Fibroblast of skin of right biceps (primary cell): ENCODE results near the gene RPL31.

Experiments
- DNase-seq: peaks from one replicate; pipeline ENCODE4 v3.0.0-alpha.2; 2013

Gene RPL31

DNA sequence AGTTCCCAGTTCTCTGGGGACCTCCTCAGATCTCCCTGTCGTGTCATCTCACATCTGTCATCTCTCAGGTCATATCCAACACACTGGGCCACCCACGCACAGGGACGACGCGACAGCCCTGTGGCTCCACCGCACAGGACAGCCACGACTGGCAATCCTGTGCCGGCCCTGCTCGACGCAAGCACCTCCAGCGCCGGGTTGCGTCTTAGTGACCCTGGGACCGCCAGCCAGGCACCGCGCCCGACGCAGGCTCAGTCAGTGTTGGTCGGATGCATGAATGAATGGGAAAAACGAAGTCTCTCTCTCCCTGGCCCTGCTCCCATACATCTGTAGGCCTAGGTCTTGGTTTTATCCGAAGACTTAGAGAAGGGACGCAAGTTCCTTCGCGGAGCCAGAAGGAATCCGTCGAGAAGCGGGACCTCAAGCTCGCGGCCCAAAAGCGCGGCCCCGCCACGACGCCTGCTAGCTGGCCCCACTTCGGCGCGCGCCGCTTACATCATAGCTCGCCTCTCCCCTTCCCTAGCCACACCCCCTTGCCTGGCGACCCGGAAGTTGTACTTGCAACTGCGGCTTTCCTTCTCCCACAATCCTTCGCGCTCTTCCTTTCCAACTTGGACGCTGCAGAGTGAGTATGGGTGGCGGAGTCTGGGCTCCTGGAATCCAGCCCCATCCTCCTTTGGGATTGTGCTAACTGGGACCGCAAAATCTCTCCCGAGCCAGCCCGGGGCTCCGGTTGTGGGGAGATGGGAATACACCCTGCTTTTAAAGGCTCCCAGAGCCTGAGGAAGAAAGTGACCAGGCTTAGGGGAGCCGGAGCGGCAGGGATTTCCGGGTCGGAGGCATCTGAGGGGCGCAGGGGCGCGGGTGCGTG lies at the start of gene RPL31:
Gene RPL31, plus strand, starts transcription at position 599 of the 871 bp plus-strand sequence. CDS start 413 bp downstream, outside the sequence.
- DNase-seq, result peak; percentile 98

DNA sequence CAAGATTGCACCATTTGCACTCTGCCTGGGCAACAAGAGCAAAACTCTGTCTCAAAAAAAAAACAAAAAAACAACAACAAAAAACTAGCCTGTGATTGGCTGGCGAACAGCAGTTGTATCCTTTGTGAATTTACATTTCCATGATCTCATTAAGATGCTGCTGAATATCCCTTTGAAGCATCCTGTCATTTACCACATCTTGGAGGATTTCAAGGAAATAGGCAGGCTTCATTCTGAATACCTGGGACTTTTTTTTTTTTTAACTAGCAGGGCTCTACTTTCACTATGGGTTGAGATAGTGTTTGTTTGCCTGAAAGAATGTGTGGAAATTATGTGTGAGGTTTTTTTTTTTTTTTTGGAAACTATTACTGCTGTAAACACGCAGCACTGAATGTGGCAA lies 49.6 kb upstream of the RPL31 start:
- no peak for DNase-seq

DNA sequence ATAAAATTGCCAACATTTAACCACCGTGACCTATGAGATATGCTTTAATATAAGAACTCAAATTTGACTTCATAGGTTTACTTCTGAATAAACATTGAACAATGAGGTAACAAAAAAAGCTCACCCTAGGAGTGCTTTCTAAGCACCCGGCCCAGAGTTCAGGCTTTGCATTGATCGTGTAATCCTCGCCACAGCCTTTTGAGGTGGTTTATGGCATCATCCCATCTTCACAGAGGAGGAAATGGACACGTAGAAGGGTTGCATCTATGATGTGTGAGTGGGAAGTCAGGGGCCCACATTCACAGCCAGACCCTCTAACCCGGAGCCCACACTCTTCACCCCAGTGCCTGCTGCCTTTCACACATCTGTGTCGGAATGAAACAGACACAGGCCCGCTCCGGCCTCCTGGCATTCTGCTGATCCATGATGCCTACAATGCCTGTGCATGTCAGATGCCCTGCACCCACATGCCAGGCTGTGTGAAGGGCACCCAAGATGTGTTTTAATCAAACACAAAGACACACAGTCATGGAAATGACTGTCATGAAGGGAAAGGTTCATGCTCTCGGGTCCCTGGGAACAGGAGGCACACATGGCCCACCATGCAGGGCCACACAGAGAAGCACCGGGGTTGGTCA lies 48.6 kb upstream of the RPL31 start:
- no peak for DNase-seq

DNA sequence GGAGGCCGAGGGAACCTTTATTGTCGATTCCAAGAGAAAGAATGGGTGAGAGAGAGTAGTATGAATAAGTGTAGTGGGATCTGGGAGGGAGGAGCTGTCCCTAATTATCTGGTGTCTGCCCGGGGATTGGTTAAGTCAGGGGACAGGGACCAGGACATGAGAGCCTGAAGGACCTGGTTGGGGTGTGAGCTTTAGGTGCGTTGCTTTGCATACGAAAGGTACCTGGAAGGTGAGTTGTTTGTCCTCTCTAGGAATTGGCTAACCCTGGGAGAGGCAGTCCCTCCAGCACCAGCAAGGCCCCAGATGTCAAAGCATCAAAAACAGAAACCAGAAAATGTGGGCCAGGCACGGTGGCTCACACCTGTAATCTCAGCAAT lies 48.1 kb upstream of the RPL31 start:
- DNase-seq, result no peak

DNA sequence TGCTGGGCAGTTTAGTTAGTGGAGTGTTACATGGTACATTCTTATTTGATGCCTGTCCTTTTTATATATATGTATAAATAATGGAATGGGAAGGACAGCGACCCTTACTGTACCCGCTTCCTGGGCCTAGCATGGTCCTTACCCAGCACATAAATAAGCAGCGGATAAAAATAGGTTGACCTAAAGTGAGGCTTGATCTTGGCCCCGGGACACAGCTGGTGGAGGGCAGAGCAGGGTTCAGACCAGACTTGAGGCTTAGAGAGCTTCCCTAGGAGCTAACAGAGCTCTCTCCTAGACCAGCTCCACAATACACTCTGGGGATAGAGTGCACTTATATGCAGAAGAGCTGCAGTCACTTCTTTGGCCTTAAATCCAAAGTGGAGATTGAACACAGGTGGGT lies 46.9 kb upstream of the RPL31 start:
- DNase-seq, result no peak

DNA sequence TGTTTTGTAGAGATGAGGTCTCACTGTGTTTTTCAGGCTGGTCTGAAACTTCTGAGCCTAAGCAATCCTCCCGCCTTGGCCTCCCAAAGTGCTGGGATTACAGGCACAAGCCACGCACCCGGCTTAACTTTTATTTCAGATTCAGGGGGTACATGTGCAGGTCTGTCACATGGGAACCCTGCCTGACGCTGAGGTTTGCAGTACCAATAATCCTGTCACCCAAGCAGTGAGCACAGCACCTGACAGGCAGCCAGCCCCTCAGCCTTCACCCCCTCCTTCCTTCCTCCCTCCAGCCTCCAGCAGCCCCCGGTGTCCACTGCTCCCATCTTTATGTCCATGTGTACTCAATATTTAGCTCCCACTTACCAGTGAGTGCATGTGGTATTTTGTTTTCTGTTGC lies 46.0 kb upstream of the RPL31 start:
- DNase-seq, result no peak

DNA sequence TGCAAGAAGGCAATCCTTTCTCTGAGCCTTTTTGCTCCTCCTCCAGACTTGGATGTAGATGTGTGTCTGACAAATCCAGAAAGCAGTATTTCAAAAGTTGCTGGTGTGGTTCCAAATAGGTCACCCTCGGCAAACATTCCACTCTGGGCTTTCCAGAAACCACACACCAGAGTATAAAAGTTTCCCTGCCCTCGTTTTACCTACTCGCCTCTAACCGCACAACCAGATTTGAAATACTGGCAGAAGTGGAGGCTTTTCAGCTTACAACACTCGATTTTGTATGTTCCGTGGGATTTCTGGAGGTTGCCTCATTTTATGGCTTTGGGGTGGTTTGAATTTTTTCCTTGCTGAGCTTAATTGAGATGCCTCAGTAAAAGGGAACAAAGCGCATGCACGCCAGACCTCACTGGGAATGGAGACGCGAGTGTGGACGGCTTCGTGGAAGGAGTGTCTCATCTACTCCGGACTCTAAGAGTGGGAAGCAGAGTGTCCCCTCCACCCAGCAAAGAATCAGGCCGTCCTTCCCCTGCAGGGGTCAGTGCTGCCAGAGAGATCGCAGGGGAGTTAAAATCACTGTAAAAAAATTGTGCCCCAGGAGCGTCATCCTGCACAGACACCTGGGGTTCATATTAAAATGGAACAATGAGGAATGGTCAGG lies 44.0 kb upstream of the RPL31 start:
- DNase-seq, result peak; percentile 98

DNA sequence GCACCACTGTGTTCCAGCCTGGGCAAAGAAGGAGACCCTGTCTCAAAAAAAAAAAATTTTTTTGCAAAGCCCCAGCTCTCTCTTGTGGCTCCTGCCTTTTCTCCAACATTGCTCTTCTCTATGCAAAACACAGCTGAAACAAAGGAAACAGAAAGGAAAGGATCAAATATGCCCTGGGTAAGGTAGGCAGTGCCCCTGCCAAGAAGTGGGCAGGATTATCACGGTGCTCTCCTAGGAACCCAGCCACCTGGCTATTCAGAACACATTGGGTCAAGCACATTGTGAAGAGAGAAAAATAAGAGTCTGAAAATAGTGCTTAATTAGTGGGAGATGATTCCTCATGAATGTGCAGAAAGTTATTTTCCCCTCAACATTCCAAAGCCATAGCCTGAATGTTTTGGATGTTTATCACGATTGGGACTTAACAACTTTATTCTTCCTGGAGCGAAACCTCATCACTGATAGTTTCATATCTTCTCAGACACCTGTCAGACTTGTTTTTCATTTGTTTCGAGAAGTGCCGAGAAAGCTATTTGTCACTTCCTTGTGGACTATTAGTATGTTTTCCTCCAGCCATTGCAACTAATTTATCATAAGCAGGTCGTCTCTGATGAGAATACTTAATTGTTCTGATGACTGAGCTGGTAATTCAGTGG lies 42.7 kb upstream of the RPL31 start:
- peak; percentile 84 for DNase-seq

DNA sequence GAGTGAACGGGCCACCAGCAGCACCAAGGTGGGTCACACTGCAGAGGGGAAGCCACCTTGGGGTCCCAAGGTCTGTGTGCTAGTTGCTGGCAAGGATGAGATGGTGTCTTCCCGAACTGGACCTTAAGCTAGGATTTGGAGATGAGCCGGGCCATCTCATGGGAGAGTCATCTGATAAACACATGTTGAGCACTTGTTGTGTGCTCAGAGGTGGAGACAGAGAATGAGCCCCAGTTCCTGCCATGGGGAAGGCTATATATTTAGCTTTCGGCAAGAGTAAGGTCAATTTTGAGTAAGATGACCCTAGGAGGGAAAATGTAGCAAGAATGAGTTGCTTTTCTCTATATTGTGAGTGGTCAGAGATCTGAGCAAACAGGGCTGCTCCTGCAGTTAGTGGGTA lies 41.4 kb upstream of the RPL31 start:
- DNase-seq, result no peak

DNA sequence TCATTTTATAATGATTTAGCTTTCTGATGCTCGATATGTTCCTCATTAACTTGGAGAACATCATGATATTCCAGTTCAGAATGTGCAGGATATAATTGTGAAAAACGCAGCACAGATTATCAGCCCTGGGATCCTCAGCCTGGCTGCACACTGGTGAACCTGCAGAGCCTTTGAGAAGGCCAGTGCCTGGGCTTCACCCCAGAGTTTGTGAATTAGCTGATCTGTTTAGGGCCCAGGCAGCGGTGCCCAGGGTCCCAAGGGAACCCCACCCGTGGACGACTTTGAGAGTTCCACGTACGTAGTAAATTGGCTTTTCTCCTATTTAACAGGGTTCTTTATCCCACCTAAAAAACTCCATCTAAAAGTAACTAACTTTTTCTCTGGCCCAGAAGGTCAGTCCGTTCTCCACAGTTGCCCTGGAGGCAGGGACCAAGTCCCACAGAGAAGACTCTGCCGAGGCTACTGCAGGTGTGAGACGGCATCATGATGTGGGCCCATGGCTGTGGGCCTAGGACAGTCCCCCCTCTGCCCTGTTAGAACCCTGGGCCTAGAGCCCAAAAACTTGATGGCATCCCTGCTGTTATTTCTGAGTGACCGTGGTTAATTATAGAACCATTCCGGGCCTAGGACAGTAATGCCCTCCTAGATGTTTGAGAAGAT lies 39.6 kb upstream of the RPL31 start:
- DNase-seq, result no peak

DNA sequence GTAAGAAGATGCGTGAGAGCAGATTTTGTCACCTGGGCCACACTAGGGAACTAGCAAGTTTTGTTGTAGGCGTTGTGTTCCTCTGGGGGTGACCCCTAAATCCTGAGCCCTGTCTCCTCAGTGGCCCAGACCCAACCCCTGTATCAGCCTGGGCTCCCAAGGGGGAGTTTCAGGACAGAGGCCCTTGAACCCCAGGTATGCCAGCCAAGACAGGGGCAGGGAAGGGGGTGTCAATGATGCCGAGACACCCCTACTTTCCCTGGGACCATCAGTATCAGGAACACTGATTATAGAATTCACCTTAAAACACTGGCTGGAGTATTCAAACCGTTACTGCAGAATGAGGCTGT lies 39.1 kb upstream of the RPL31 start:
- no peak for DNase-seq

DNA sequence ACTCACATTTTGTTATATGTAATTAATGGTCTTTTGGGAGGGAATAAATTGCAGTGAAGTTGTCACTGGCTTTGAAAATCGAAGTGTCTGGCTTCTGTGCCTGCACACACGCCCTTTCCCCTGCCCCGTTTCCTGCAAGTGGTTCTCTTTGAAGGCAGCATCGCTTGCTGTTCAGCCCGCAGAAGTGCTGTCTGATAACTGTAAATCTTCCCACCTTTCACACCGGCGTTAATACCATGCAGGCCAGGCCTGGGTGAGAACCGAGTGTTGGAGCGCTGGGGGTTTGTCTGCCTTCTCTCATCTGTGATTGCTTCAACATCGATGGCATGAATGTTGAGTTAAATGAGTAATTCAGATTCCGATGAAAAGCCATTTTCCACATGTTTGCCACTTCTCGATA lies 37.9 kb upstream of the RPL31 start:
- DNase-seq, result no peak

DNA sequence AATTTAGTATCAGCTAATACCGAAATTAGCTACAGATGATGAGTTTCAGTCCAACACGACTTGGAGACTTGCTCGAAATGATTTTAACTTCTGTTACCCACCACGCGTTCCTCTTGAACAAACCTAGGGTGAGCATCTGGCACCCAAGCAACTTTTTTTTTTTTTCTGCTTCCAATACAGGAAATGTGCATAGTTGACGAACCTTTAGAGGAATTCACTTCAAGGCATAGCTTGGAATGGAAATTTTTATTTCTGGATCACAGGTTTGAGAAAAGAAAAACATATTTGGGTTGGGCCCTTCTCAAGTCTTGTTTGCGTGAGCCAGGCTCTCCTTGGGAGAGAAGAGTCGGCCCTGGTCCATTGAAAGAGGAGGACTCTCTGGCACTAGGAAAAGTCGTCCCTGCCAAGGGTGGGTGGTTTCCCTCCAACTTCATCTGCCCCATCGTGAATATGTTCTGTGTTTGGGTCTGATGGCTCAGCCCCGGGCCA lies 37.4 kb upstream of the RPL31 start:
- peak; percentile 48 for DNase-seq

DNA sequence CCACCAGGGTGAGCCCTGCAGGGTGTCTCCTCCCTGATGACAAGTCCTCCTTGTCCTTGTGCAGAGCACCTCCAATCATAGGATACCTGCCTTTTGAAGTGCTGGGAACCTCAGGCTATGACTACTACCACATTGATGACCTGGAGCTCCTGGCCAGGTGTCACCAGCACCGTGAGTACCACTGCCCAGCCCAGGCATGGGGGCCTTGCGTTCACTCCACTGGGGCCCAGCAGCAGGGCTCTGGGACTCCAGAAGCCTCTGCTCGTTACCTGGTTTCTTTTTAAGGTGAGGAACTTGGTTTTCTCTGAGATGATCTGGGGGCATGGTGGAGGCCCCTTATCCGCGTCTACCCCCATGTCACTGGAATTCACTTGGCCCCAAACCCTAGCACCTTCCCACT lies 36.5 kb upstream of the RPL31 start:
- DNase-seq, result no peak

DNA sequence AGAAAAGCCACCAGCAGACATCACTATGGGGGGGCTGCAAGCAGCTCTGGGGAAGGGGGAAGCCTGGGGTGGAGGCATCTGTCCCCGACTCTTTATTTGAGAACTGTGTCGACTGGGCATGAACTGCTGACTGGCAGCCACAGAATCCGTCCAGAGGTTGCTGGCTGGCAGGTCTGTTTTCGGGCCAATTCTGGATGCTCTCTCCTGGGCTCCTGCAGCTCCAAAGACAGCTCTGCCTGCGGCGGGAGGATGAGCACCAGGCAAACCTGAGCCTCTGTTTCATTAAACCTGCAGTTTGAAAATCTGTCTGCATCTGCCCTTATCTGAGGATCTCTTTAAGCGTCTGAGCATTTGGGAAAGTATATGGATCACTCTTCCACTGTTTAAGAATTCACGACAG lies 34.4 kb upstream of the RPL31 start:
- no peak for DNase-seq

DNA sequence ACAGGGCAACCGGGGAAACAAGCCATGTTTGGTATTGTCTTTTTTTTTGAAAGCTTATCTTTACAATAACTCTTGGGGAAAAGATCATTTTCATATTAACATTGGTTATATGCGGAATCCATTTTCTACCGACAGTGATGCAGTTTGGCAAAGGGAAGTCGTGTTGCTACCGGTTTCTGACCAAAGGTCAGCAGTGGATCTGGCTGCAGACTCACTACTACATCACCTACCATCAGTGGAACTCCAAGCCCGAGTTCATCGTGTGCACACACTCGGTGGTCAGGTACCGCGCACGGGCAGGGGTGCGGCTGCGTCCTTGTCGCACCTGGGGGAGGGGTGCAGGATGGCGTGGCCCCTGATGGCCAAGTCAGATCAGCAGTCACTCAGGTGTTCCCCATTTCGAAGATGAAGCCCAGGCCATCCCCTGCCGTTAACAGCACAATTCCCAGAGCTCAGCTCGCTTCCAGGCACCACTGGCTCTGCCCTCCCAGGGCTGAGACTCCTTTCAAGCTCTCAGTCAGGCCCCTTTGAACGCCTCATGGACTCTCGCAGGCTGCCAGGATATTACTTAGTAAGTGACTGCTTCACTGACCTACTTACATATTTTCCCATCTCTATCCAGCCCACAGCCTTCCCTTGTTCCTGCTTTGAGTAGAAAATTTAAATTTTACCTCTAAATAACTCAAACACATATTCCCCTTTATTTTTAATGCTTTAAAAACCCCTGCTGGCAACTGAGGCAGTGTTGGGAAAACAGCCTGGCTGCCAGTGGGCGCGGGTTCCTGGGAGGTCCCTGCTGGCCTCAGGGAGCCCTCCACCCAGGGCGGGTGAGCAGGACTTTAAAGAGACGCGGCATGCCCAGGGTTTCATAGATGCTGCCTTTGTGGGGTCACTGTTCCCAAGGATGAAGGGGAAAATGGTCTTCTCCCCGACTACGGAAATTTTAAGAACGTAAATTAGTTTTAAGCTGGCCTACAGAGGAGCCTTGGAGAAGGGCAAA lies 33.6 kb upstream of the RPL31 start:
- DNase-seq, result no peak

DNA sequence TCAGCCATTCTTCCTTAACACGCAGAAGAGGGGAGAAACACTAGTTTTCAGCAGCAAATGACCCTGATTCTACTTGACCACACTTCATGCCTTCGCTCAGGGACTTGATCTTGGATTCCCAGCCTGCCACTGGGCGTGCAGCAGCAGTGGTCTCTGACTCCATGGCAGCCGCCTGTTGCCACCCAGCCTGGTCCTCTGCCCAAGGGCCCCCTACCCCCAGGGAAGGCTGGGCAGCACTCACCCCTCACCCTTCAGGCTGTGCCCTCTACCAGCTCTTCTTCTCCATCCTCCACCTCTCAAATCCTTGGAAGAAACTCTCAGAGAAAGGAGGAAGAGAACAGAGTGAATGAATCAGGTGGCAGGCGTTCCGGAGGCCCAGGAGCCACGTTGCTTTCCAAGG lies 32.1 kb upstream of the RPL31 start:
- DNase-seq, result no peak

DNA sequence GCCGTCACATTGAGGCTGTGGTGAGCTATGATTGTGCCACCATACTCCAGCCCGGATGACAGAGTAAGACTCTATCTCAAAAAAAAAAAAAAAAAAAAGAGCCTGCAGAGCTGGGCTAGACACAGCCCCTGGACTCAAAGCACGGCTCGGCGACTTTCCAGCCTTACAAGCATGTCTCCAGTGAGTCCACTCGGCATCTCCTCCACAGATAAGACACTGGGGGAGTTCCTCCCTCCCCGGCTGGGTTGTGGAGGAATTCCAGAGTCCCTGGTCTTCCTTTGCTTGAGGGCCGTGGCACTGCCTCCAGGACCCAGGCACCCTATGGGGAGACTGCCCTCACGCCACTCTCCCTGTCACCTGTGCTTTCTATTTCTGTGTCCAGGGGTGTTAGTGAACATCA lies 30.9 kb upstream of the RPL31 start:
- no peak for DNase-seq

DNA sequence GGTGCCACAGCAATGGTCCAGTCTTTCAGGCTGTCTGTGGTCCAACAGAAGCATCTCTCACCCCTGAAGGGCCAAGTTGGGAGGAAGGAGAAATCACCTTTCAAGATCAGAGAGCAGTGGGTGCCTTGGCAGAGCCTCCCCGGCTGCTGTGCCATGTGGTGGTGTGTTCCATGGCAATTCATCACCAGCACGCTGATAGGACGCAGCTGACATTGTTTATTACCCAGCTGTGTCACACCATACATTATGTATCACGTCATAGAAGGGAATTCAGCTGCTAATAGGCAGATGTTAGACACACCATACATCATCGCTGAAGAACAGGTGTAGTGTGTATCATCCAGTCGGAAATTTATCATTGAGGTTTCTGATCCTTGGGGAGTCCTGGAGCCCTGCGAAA lies 29.6 kb upstream of the RPL31 start:
- peak; percentile 9 for DNase-seq

DNA sequence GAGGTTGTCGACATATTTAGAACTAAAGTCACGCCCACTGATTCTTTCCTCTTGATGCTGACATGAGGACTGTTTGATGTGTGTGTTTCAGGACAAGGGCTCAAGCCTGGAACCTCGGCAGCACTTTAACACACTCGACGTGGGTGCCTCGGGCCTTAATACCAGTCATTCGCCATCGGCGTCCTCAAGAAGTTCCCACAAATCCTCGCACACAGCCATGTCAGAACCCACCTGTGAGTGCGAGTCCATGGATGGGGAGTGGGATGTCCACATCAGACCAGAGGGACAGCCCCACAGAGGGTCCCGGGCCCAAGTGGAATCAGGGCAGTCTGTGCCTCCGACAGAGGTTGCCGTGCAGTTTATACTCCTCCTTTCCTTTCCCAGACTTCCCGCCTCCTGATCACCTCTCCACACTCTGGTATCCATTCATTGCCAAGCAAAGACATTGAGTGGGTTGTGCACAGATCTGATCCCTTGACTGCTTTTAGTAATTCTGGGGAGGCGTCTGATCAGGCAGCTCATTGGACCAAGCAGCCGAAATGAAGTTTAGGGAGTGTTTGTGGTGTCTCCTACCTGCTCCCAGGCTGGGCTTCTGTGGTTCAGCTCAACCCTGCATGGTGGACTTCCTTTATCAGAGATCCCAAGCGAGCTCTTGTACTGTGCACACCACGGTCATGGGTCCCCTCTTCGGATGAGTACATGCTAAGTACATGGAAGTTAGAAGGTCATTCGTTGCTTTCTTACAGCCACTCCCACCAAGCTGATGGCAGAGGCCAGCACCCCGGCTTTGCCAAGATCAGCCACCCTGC lies 27.2 kb upstream of the RPL31 start:
- DNase-seq, result no peak

DNA sequence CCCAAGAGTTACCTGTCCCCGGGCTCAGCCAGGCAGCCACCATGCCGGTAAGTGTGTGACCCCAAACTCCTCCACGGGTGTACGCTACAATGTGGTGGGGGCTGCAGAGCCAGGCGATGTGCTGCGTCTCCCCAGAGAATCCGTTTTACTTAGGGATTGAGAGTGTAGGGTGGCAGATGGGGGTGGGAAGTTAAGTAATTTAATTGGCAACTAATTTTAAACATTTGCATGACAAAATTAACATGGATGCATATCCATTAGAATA lies 26.6 kb upstream of the RPL31 start:
- no peak for DNase-seq
